ENCODE measurements around the gene TEAD1.

Gene TEAD1

GRCh38 chr11:12686246-12687060, 12.2 kb downstream of the TEAD1 start:
- no peak for DNase-seq (ENCODE audit: low read depth in 2 of 2)

DNA sequence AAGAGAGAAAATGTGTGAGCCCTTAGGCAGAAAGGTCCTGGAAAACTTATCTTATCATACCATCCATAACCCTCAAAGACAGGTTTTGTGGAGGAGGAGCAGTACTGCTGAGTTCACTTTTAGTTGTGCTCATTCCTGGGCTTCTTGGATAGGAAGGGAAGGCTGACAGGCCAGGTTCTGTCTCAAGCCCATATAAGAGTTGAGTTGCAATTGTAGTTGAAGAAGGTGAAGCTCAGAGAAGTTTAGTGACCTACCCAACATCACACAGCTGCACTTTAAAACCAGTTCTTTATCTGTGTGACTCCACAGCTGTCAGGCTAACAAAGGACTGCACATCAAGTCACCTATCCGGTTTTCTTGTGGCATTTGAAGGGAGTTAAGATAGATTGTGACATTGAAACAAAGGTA, 13.0 kb downstream of the TEAD1 start:
- DNase-seq (ENCODE audit: low read depth in 2 of 2): no peak

- DNase-seq (ENCODE audit: low read depth in 2 of 2): no peak
Observed at GRCh38 chr11:12687740-12688139, 13.5 kb downstream of the TEAD1 start.

GRCh38 chr11:12689029-12689755, 15.0 kb downstream of the TEAD1 start:
- no peak for DNase-seq (ENCODE audit: low read depth in 2 of 2)

GRCh38 chr11:12690663-12691062, 16.4 kb downstream of the TEAD1 start:
- no peak for DNase-seq (ENCODE audit: low read depth in 2 of 2)

DNA sequence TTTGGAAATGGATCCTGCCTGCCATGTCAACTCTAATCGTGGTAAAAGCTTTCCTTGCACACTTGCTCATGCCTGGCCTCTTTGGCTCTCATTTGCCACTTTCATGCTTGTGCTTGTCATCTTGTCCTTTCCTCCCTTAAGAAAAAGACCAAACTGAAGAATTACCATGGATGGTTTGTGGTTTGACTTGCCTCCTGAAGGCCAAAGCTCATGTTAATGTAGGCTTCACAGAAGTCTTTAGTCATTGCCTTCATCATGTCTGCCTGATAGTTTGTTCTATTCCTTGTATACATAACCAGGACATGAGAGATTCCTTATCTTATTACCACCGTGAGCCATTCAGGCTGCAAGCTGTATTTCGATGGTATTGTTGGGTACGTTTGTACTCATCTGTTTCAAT, 17.3 kb downstream of the TEAD1 start:
- no peak for DNase-seq (ENCODE audit: low read depth in 2 of 2)

DNA sequence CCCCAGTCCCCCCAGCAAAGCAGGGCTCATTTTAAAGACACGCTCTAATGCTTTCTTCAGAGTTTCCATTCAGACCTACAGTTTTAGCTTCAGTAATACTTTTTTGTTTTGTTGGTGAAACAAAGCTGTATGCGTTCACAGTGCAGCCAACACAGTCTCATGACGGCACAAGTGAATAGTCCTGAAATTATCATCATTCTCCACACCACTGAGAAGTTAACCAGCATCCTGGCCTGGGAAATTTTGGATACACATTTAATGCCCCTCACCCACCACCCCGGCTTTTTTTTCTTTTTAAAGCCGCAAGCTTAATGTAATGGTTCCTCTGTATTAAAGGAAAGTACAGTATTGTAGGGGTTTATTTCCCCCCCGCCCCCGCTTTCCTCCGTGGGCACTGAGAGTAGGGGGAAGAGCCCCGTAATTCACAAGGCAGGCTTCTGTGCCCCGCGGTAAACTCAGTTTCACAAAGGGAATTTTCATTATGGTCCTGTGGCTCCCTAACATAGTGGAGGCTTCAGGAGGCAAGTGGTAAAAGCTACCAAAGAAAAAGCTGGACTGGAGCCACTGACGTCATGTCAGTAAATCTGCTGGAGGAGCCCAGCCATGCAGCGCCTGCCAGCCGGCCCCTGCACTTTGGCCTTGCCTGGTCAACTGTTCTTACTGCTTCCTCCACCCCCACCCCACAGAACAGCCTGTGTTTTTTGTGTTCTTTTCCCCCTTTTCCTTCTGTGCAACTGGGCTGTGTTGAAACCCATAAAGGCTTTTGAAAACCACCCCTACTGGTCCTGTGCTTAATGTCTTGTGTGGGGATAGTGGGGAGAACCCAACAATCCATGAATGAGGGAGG, 18.2 kb downstream of the TEAD1 start:
- DNase-seq (ENCODE audit: low read depth in 2 of 2): no peak

- no peak for DNase-seq (ENCODE audit: low read depth in 2 of 2)
Observed at GRCh38 chr11:12693094-12693478, 18.9 kb downstream of the TEAD1 start.

GRCh38 chr11:12693479-12694182, 19.4 kb downstream of the TEAD1 start:
- DNase-seq (ENCODE audit: low read depth in 2 of 2): no peak

DNA sequence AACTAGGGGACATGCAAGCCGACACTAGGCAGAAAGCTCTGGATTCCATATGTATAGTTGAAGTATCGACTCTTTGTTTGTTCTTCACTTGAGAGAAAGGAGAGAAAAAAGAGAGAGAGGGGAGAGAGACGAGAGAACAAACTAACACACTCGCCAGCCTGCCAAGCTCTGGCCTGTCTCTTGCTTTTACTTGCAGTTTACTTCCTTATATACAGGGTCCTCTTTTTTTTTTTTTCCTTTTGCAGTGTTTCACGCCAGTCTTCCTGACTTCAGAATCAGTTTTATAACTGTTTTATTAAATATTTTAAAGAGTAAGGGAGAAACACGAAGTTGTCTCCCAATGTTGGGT, 19.9 kb downstream of the TEAD1 start:
- no peak for DNase-seq (ENCODE audit: low read depth in 2 of 2)

DNA sequence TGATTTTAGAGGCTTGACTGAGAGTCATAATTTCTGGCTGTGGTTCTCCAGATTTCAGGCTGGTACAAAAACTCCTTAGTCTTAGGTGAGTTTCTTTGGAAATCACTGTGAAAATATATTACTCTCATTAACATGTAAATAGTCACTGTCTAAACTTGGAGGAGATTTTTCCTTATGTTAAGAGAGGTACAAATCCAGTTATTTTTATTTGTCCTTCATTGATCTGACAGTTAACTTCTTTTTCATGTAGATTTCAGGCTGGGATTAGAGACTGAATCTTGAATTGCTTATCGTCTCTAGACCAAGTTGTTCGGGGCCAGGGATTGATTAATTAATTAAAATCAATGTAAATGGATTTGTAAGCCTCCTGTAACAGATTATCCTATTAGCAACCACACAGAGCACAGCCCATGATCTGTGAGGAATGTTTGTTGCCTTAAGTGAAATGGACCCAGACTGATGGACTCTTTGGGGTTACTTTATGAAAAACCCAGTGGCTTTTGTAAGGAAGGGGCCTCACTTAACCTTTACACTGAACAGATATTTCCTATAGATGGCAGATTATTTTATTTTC, 21.1 kb downstream of the TEAD1 start:
- no peak for DNase-seq (ENCODE audit: low read depth in 2 of 2)

GRCh38 chr11:12695873-12696272, 21.7 kb downstream of the TEAD1 start:
- DNase-seq (ENCODE audit: low read depth in 2 of 2): no peak

GRCh38 chr11:12696911-12697581, 22.8 kb downstream of the TEAD1 start:
- no peak for DNase-seq (ENCODE audit: low read depth in 2 of 2)

GRCh38 chr11:12698048-12698447, 23.8 kb downstream of the TEAD1 start:
- DNase-seq (ENCODE audit: low read depth in 2 of 2): no peak

GRCh38 chr11:12701811-12702592, 27.8 kb downstream of the TEAD1 start:
- DNase-seq (ENCODE audit: low read depth in 2 of 2): no peak

- no peak for DNase-seq (ENCODE audit: low read depth in 2 of 2)
Observed at GRCh38 chr11:12702999-12703453, 28.8 kb downstream of the TEAD1 start.

- DNase-seq (ENCODE audit: low read depth in 2 of 2): no peak
Observed at GRCh38 chr11:12704049-12704448, 29.8 kb downstream of the TEAD1 start.

DNA sequence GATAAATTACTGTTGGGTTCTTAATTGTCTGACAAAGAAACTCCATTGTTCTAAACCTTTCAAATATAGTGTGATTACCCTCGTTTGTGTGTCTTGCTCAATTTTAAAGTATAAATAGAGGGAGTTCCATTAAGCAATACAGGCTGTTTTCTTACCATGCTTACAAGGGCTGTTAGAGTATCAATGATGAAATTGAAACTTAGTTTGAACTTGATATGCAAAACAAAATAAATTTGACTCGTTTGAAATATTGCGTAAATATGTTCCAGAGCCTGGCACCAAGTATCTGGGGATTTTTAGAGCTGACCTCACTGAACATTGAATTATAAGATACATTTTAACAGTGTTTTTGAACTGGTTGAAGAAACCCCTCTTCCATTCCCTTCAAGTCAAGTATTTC, 31.7 kb downstream of the TEAD1 start:
- DNase-seq (ENCODE audit: low read depth in 2 of 2): no peak

GRCh38 chr11:12706545-12707499, 32.6 kb downstream of the TEAD1 start:
- DNase-seq (ENCODE audit: low read depth in 2 of 2): no peak
